HG03342 (cell line): ENCODE results near the gene PRRT2.

Source experiments
- ATAC-seq: cut with Tn5 transposase; IDR thresholded peaks from one replicate; pipeline ENCODE4 v1.9.1; 2021; ENCODE audit warnings: mild to moderate bottlenecking, moderate library complexity; ENCODE audit not compliant: unreplicated experiment

PRRT2 gene

DNA sequence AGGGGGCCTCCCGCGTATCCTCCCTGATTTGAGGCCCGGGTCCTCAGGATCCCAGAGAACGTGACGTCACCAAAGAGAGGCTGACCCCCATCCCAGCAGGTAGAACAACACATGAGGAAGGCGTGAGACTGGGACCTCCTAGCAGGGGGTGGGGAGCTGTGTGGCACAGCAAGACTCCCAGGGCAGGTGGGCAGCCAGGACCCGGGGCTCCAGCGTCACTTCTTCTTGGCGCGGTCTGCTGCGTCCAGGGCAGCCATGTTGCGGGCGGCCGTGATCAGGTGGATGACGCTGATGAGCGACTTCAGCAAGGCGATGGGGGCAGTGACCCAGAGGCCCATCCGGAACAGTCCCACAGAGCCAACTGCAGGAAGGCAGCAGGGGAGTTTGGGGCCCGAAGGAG, 47.0 kb downstream of the PRRT2 start:
- ATAC-seq, result no peak

DNA sequence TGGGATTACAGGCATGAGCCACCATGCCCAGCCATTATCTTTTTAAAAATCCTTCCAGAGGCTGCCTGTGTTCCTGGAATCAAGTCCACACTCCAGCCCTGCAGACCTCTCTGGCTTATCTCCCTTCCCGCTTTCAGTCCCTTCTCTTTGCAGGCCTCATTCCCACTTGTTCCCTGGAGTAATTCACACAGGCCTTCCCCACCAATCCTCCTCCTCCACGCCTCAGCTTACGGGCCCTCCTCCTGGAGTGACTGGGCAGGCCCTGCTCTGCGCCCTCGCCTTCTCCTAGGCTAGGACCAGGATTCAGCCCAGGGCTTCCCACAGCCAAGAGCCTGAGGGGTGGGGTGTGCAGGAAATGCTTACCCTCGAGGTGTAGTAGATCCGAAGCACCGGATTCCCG, 48.2 kb downstream of the PRRT2 start:
- no peak for ATAC-seq

DNA sequence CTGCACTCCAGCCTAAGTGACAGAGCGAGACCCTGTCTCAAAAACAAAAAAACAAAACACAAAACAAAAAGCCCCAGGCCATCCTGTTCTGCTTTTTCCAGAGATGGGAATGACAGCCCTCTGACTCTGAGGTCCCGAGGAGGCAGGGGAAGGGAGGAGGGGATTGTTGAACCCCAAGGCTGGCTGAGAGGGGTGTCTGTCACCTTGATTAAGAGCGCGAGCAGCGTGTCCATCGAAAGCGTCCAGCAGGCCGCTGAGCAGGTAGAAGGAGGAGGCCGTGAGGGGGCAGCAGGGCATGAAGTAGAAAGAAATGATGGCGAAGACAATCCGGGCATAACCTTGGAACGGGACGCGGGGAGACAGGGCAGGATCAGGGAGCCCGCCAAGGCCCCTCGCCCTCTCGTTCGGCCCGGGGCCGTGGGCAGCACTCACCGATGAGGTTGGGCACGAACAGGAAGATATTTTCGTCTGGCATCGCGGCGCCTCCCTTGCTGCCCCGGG, 50.4 kb downstream of the PRRT2 start:
- no peak for ATAC-seq

DNA sequence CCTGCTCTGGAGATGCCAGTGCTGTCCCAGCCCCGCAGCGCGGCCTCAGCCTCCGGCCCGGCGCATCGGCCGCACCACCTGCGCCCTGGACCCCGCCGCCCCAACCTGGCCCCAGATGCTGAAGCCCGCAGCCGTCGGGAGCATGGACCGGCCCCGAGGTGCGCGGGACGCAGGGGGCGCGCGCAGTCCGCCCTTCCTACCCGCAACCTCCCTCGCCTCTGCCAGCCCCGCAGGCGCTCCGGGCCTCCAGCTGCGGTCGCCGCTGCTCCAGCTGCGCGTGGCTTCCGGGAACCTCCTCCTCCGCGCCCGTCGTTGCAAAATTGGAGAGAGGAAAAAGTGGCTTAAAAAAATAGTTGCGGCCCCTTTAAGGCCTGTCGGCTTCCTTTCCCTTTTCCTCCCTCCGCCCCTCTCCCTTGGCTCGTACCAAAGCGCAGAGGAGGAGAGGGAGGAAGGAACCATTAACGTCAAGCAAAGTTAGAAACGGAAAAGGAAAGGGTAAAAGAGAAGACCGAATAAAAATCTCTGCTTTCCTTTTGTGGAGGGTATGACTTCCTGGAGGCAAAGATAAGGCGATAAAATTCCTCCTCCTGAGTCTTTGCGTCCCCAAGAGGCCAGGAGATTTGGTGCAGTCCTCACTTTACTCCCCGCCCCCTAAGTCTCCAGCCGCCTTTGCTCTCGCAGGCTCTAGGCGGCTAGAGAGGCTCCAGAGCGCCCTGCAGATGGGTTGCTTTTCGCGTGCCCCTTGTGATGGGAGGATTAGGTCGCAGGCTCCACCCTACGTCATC, 51.1 kb downstream of the PRRT2 start, which contains the start of gene CDIPT:
Gene CDIPT, minus strand, starts transcription at position 343 of the 785 bp plus-strand sequence. CDS start 369 bp downstream, outside the sequence.
- peak; percentile 92 for ATAC-seq

DNA sequence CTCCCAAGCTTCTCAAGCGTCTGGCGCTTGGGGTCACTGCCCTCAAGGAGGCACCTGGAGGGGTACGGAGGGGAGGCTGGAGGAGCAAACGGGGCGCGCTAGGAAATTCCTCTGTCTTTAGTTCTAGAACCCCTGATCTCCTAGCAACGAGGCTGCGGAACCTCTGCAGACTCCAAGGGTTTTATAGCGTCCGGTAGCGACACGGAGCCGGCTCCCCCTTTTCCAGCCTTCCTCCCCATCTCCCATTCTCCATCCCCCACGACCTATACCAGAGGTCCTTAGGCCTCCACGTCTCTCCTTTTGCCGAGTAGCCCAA, 51.6 kb downstream of the PRRT2 start:
- ATAC-seq, result no peak

DNA sequence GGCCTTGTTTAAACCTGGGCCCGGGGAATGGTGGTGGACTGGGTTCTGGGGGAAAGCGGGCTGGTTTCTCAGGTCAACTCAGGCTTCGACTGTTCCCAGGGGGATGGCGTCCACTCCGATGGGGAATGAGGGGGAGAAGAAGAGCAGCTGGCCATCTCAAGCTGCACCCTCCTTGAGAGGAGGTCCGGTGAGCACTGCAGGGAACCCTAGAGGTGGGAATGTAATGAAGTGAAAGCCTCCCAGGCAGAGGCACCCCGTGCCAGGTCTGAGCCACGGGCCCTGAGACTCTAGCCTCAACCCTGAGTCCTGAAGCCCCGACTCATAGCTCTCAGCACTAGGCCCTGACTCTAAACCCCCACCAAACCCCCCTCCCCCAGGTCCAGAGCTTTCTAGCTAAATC, 52.2 kb downstream of the PRRT2 start:
- no peak for ATAC-seq
